Panc1 (cell line): ENCODE measurements around the gene ABCG1.

Experiments used
- CTCF ChIP-seq: fragments of 450-650 bp; IDR thresholded peaks from 2 replicates; pipeline ENCODE4 v1.5.1; 2017; ENCODE audit warnings: mild to moderate bottlenecking
- POLR2AphosphoS5 ChIP-seq: IDR thresholded peaks from 2 replicates; pipeline ENCODE4 v1.6.1; 2012; ENCODE audit warnings: mild to moderate bottlenecking, low read depth, low read length, moderate library complexity
- REST ChIP-seq, 2 experiments: IDR thresholded peaks; 2 replicates each; pipeline ENCODE4 v1.6.1; 2011 to 2012; ENCODE audit warnings: low read depth in 2 of 2, control low read depth in 1 of 2, low read length in 1 of 2, mild to moderate bottlenecking in 1 of 2, moderate library complexity in 1 of 2; ENCODE audit not compliant: insufficient read depth in 1 of 2
- SIN3A ChIP-seq: IDR thresholded peaks from 2 replicates; pipeline ENCODE4 v1.6.1; 2012; ENCODE audit warnings: low read depth, mild to moderate bottlenecking, low read length, moderate library complexity, borderline replicate concordance; ENCODE audit not compliant: insufficient read depth
- TCF7L2 ChIP-seq: IDR thresholded peaks from 2 replicates; pipeline ENCODE4 v1.6.1; 2011; ENCODE audit warnings: mild to moderate bottlenecking, low read depth, low read length, inconsistent platforms

GRCh38 chr21:42191064-42191463 is 27.9 kb upstream of the ABCG1 start:
- no peak for TF ChIP-seq CTCF
- TF ChIP-seq REST (IDR thresholded peaks at IDR 0.05; ENCODE audit: insufficient read depth in 1 of 2, low read depth in 2 of 2, low read length in 1 of 2), result no peak
- TF ChIP-seq POLR2AphosphoS5, result no peak
- no peak for TF ChIP-seq TCF7L2
- TF ChIP-seq SIN3A, result no peak
